Measurements from ENCODE around the gene KRT71.

Gene KRT71

GRCh38 chr12:52539083-52539820 lies 13.7 kb downstream of the KRT71 start:
- no peak for DNase-seq (ENCODE audit: low read depth)

- DNase-seq (ENCODE audit: low read depth), result no peak
Measured at GRCh38 chr12:52537101-52537500, 15.8 kb downstream of the KRT71 start.

GRCh38 chr12:52535574-52535973 lies 17.4 kb downstream of the KRT71 start:
- no peak for DNase-seq (ENCODE audit: low read depth)

DNA sequence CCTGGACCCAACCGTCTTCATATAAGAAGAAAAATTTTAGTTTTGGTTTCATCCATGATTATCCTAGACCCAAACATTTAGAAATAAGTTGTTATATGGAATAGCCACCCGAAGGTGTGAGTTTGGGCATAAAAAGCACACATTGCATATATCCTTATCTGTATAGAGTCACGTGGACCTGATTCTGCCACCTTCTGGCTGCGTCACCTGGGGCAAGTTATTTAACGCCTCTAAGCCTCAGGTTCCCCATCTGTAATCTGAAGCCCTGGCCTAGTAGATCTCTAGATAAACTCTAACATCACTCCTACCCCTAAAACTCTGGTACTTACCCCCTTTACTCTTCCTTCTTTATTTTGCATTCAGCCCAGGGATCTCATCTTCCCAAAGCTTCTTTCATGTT lies 18.5 kb downstream of the KRT71 start:
- no peak for DNase-seq (ENCODE audit: low read depth)

GRCh38 chr12:52533686-52534470 lies 19.1 kb downstream of the KRT71 start:
- no peak for DNase-seq (ENCODE audit: low read depth)

DNA sequence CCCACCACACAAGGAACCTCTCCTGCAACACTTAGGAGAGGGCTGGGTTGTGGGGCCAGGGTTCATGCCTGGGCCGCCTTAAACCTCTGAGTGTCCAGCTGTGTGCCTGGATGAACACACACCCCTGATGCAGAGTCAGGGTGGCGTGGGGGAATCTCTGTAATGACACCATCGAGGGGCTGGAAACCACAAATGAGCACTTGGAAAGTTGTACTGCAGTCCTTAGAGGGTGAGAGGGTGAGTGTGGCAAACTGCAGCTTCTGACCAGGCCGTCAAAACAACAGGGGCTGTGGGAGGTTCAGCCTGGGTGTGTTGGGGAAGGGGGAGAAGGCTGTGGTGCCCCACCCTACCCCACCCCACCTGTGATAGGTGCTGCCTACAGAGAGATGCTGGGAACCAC lies 20.3 kb downstream of the KRT71 start:
- DNase-seq (ENCODE audit: low read depth), result no peak

DNA sequence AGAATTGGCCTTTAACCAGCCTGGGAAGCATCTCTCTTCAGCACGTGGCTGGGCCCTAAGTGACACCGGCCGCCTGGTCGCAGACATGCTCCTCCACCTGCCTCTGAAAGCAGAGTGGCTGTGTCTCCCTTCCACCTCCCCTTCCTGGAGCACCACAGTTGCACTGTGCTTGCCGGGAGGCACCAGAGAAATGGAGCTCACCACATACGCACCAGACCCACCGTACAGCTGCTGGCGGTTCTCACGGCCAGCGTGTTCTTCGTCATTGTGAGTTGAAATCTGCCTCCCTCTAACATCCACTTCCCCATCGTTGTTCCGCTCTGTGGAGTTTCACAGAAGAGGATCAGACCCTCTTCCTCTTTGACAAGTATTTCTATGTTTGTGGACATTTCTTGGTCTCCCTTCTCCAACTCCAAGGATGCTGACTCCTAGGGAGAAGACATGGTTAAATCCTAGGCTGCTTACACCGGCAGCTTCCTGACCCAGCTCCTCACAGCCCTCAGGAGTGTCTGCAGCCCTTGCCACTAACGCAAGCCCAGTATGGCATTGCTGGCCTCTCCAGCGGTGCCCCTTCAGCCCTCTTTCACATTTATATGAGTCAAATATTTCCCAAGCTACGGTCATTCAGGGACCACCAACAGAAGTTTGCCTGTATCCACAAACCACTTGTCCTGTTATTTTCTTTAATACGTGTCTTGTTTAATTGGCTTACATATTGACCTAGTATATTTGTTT lies 21.2 kb downstream of the KRT71 start:
- DNase-seq (ENCODE audit: low read depth), result no peak

DNA sequence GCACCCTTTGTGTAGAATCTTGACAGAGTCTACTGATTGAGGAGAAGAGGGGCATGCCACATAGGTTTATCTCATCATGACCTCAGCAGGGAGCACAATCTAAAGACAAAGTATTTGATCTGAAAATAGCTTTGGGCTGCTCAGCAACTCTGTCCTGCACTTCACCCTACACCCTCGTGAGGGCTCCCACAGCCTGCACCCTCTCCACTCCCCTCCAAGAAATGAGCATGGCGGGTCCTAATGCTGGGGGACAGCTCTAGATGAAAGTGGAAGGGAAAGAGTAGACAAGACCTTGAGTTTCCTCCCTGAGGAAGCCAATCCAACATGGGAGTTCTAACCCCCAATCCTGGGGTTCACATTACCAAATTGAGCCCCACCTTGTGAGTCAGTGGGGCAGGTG lies 22.0 kb downstream of the KRT71 start:
- no peak for DNase-seq (ENCODE audit: low read depth)

- no peak for DNase-seq (ENCODE audit: low read depth)
Measured at GRCh38 chr12:52530366-52530765, 22.6 kb downstream of the KRT71 start.

DNA sequence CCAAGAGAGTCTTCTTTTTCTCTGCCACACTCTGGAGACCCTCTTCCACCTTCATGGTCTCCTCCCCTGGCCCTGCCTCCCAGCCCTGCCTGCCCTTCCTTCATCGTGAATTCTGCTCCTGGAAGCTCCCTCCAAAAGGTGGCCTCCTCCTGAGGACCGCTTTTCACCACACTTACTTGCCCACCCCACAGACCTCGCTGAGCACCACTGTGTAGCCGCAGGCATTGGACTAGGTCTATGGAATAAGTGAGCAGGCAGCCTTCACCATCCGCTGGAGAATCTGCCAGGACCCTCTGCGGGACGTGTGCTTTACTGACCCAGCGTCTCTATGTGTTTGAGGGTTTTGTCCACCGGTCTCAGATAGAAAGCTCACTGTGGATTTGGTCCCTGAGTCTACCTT lies 23.1 kb downstream of the KRT71 start:
- DNase-seq (ENCODE audit: low read depth), result no peak

DNA sequence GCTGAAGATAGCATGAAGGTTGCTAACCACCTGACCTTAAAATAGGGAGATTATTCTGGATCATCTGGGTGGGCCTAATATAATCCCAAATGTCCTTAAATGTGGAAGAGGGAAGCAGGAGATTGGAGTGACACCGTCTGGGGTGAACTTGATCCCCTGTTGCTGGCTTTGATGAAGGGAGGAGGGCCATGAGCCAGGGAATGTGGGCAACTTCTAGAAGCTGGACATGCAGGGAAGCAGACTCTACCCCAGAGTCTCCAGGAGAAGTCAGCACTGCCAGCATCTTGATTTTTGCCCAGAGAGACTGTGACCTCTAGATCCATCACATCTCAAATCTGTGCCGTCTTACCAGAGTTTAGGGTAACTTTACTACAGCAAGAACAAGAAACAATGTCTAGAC lies 23.5 kb downstream of the KRT71 start:
- no peak for DNase-seq (ENCODE audit: low read depth)

DNA sequence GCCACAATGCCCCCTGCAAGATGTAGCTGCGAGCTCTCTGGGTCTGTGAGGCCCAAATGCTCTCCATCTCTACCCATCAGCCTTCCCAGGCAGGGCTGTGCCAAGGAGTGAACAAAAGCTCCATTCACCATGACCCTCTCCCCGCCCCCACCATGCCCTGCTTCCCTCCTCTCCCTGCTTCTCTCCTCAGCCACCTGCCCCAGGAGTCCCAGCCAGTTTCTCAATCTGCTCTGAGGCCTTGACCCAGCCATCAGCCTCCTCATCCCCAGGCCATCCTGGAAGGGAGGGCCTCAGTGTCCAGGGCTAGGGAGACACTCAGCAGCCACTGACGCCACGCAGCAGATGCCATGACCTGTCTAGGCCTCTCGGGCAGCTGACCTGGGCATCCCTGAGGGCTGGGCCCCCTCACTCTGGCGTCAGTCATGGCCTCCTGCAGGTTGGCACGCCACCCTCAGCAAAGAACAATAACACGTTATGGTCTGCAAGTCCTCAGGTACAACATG lies 24.3 kb downstream of the KRT71 start:
- DNase-seq (ENCODE audit: low read depth), result no peak

DNA sequence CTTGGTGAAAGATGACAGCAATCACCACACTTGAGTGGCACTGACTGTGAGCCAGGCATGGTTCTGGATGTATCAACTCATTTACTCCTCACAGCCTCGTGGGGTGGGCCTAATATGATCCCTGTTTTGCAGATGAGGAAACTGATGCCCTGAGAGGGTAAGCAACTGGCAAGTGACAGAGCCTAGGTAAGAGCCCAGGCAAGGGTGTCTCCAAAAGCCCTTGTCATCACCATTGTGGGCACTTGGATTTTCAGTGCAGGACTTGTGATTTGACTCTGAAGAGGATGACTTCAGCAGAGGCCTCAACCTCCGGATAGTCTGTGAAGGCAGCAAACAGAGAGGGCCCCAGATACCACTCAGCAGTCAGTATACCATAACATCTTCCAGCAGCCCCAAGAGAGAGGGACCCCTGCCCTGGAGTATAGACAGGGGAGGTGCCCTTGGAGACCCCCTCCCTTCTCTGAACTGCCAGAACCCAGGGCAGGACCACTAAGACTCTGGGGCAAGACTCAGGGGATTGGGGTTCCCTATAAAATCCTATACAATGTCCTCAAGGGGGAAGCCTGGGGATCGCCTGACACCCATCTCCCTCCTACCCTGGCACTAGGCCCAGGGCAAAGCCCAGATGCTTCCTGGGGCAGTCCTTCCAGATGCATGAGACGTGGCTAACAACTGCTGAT lies 25.7 kb downstream of the KRT71 start:
- DNase-seq (ENCODE audit: low read depth), result no peak

GRCh38 chr12:52526511-52526951 lies 26.4 kb downstream of the KRT71 start:
- no peak for DNase-seq (ENCODE audit: low read depth)

DNA sequence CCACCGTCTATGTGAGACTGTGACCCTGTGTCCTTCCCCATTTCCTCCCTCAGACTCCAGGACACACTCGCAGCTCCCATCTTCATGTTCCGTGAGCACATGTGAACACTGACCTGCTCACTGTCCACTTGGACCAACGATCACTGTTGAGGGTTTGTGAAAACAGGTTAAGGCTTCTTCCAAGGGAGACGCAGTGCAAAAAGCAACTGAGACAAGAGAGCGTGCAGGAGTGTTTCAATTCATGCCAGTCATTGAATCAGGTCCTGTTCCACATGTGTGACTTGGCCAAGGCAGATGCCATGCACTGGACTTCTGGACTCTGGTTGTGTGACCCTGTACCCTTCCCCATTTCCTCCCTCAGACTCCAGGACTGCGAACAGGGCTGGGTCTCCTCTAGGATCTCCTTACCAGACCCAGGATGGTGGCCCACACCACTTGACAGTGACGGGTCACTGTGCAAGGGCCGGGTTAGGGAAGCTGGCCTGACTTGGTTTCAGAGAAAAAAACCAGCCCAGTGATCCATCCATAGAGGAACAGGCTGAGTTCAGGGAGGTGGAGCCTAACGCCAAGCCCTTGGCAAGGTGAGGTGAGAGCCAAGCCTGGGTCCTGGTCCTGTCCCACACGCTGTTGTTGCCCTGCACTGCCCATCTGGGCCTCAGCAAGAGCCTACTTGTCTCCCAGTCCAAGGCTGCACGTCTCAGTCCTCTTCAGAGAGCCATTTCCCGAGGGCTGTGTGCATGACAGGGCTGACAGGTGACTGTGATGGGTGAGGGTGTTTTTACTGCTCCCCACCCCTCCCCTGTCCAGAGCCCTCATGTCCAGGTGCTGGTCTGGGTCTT lies 27.1 kb downstream of the KRT71 start:
- DNase-seq (ENCODE audit: low read depth), result no peak

GRCh38 chr12:52524898-52525591 lies 27.9 kb downstream of the KRT71 start:
- DNase-seq (ENCODE audit: low read depth), result no peak

GRCh38 chr12:52524241-52524897 lies 28.6 kb downstream of the KRT71 start:
- DNase-seq (ENCODE audit: low read depth), result no peak

DNA sequence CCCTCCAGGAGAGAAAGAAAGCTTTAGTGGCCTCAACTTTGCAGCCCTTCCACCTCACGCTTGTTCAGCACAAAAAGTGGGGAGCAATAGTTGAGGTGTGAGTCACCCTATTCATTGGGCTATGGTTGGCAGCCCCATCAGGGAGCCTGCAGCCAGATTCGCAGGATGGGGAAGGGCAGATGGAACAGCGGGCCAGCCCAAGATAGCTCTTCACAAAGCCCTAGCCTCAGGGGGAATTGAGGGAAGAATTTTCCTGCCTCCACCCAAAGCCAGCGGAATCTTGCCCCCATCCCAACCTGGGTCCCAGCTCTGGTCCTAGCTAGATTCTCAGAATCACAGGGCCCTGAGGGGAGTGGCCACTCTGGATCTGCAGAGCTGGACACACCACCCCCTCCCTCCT lies 29.1 kb downstream of the KRT71 start:
- no peak for DNase-seq (ENCODE audit: low read depth)

DNA sequence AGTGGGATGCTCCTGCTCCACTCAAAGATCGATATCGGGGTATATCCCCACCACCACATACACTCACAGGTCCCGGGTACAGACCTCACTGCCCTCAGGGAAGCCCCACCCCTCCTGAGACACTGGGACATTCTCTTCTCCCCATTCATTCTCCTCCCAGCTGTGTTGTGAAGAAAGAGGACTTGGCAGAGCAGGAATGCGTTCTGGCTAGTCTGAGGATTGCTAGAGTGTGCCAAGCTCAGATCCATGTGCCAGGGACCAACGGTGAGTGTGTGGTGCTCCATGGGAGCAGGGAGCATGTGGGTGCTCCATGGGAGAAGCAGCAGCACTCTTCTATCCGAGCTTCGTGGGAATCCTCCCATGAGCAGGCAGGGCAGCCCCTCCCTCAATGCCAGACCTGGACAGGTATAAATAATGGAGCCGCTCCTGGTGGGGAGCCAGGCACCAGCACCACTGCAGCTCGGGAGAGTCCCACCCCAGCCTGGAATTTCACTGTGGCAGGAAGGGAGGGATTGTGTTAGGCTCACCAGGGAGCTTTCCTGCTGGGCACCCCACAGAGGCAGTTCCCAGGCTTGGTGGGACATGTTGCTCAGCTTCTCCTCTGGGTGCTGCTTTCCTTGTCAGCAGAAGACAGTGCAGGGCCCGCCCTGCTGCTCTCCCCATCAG lies 30.5 kb downstream of the KRT71 start:
- DNase-seq (ENCODE audit: low read depth), result no peak
